Liver (tissue), 9 donors: ENCODE results near the gene ATF6B. TPM values are rescaled to one million over a fixed set of nuclear protein-coding genes. Genes with fewer than 3 reads are reported as not detected.

Experiments
- DNase-seq: peaks from one replicate; pipeline ENCODE4 v3.0.0-alpha.2; 2017; ENCODE audit warnings: low spot score
- H3K27ac ChIP-seq, 2 donors: one replicate each; pipeline ENCODE4 v1.7.0; 2013; ENCODE audit warnings: inconsistent platforms in 2 of 2, low read length in 2 of 2, control low read depth in 1 of 2, low read depth in 1 of 2, mild to moderate bottlenecking in 1 of 2
- H3K27me3 ChIP-seq, 4 donors: one replicate each; pipeline versions ENCODE4 v1.6.1 to v1.7.0; 2013; ENCODE audit warnings: low read length in 3 of 4, inconsistent platforms in 1 of 4, mild to moderate bottlenecking in 1 of 4, moderate library complexity in 1 of 4; ENCODE audit not compliant: control insufficient read depth in 4 of 4, insufficient read depth in 4 of 4
- H3K36me3 ChIP-seq, 4 donors: one replicate each; pipeline versions ENCODE4 v1.6.1 to v1.7.0; 2013; ENCODE audit warnings: low read length in 3 of 4, mild to moderate bottlenecking in 3 of 4, low read depth in 1 of 4, moderate library complexity in 1 of 4; ENCODE audit not compliant: control insufficient read depth in 4 of 4, insufficient read depth in 3 of 4
- H3K4me1 ChIP-seq, 4 donors: one replicate each; pipeline versions ENCODE4 v1.6.1 to v1.7.0; 2013; ENCODE audit warnings: low read length in 3 of 4, mild to moderate bottlenecking in 3 of 4, moderate library complexity in 1 of 4; ENCODE audit not compliant: control insufficient read depth in 4 of 4, insufficient read depth in 4 of 4
- H3K4me3 ChIP-seq, 3 donors: one replicate each; pipeline versions ENCODE4 v1.6.1 to v1.7.0; 2013; ENCODE audit warnings: low read length in 3 of 3, control low read depth in 1 of 3, low read depth in 1 of 3, mild to moderate bottlenecking in 1 of 3
- H3K9ac ChIP-seq, 2 donors: one replicate each; pipeline ENCODE4 v1.7.0; 2013; ENCODE audit warnings: low read length in 2 of 2, mild to moderate bottlenecking in 2 of 2, moderate library complexity in 2 of 2, control low read depth in 1 of 2, low read depth in 1 of 2
- H3K9me3 ChIP-seq, 4 donors: one replicate each; pipeline versions ENCODE4 v1.6.1 to v1.7.0; 2013; ENCODE audit warnings: low read length in 3 of 4; ENCODE audit not compliant: control insufficient read depth in 4 of 4
- ATF3 ChIP-seq: IDR thresholded peaks from 2 replicates; pipeline ENCODE4 v1.6.1; 2016; ENCODE audit warnings: antibody characterized with exemption
- EGR1 ChIP-seq, 2 donors: IDR thresholded peaks; 2 replicates each; pipeline ENCODE4 v1.6.1; 2016 to 2018; ENCODE audit warnings: antibody characterized with exemption in 2 of 2, low read depth in 2 of 2
- FOXA2 ChIP-seq: IDR thresholded peaks from 2 replicates; pipeline ENCODE4 v1.6.1; 2016; ENCODE audit warnings: antibody characterized with exemption
- HNF4G ChIP-seq: IDR thresholded peaks from 2 replicates; pipeline ENCODE4 v1.6.1; 2016; ENCODE audit warnings: antibody characterized with exemption
- JUND ChIP-seq, 2 donors: IDR thresholded peaks; 2 replicates each; pipeline ENCODE4 v1.6.1; 2016; ENCODE audit warnings: antibody characterized with exemption in 2 of 2
- RAD21 ChIP-seq, 2 donors: IDR thresholded peaks; 2 replicates each; pipeline ENCODE4 v1.6.1; 2016; ENCODE audit warnings: antibody characterized with exemption in 2 of 2, mild to moderate bottlenecking in 2 of 2
- REST ChIP-seq: IDR thresholded peaks from 2 replicates; pipeline ENCODE4 v1.6.1; 2016; ENCODE audit warnings: antibody characterized with exemption, mild to moderate bottlenecking
- RXRA ChIP-seq, 2 donors: IDR thresholded peaks; 2 replicates each; pipeline ENCODE4 v1.6.1; 2017 to 2018; ENCODE audit warnings: antibody characterized with exemption in 2 of 2, mild to moderate bottlenecking in 1 of 2
- SP1 ChIP-seq: IDR thresholded peaks from 2 replicates; pipeline ENCODE4 v1.6.1; 2018; ENCODE audit warnings: antibody characterized with exemption, mild to moderate bottlenecking
- ZBTB33 ChIP-seq: IDR thresholded peaks from 2 replicates; pipeline ENCODE4 v1.6.1; 2016; ENCODE audit warnings: antibody characterized with exemption
- WGBS: extraction: QIAGEN DNeasy Blood & Tissue Kit; methylation state at CpG from one replicate; pipeline ENCODE4 v1.1.7; 2013; 5-methylcytosine and 5-hydroxymethylcytosine counted together
- polyA plus RNA-seq, 2 donors: library from polyadenylated mRNA; stranded (reverse) in 1 of 2; unstranded in 1 of 2; fragments of 200-250 nt in 1 of 2; fragments of >200 nt in 1 of 2; fragmentation: Nextera tagmentation in 1 of 2; extraction: Ambion mirVana in 1 of 2; gene quantifications; one replicate each; pipeline versions ENCODE4 v1.2.1 to v1.2.3, GENCODE V29; 2013 to 2015
- total RNA-seq, 2 donors: library from RNA; depleted of rRNA; stranded (reverse); fragments of >200 nt; gene quantifications; one replicate each; pipeline ENCODE4 v1.2.3, GENCODE V29; 2014
- donor health status: healthy.
- donor health status: healthy.
- donor health status: healthy.
- donor health status: healthy.
- donor health status: healthy.

ATF6B gene
- total and polyA plus RNA-seq, 4 donors: 13.6 to 24.8 (median 15.5) TPM

- Histone ChIP-seq H3K4me1 (peaks cover 0 to 5% (median 2%) of the 10 kb centered on the region in 4 donors), H3K9me3 (no peaks in the 10 kb centered on the region), H3K27ac (no peak overlapping the region), H3K36me3 (no peaks in the 10 kb centered on the region), H3K4me3 (no peak overlapping the region), H3K9ac (no peak overlapping the region), H3K27me3 (peaks cover 0 to 3% (median 0%) of the 10 kb centered on the region in 4 donors)
- DNase-seq: no peak
- WGBS: 88% methylated on average over 17 of the region's 17 CpGs
- TF ChIP-seq ATF3 (no peak), ZBTB33 (no peak), RAD21 (IDR thresholded peaks at IDR 0.05) (no peak), JUND (IDR thresholded peaks at IDR 0.05) (no peak), FOXA2 (no peak), SP1 (no peak), REST (no peak), EGR1 (IDR thresholded peaks at IDR 0.05; ENCODE audit: low read depth in 2 of 2) (no peak), HNF4G (no peak)
These were observed 42.1 kb downstream of the ATF6B start for GRCh38 chr6:32085759-32086459.

GRCh38 chr6:32084780-32085179 lies 43.3 kb downstream of the ATF6B start:
- TF ChIP-seq RXRA (IDR thresholded peaks at IDR 0.05) (no peak), HNF4G (no peak)
- no peak for DNase-seq
- Histone ChIP-seq H3K4me3 (no peak overlapping the region), H3K27me3 (peaks cover 0 to 3% (median 0%) of the 10 kb centered on the region in 4 donors), H3K27ac (no peak overlapping the region), H3K4me1 (peaks cover 0 to 5% (median 2%) of the 10 kb centered on the region in 4 donors), H3K9me3 (no peaks in the 10 kb centered on the region), H3K36me3 (no peaks in the 10 kb centered on the region), H3K9ac (no peak overlapping the region)
- 97% methylated on average over 2 of the region's 2 CpGs for WGBS
